ENCODE data around the gene KRTAP5-10.

KRTAP5-10 gene

GRCh38 chr11:71555508-71555907 is 9.9 kb upstream of the KRTAP5-10 start:
- TF ChIP-seq CTCF (IDR thresholded peaks at IDR 0.05; ENCODE audit: low read depth, low read length, missing control alignments) = no peak
- no peak overlapping the region for H3K4me3 ChIP-seq (replicated peaks; ENCODE audit: low read depth, low read length)
- no peak for DNase-seq (ENCODE audit: extremely low read depth, low read depth)

- no peak for DNase-seq (ENCODE audit: extremely low read depth, low read depth)
- no peak overlapping the region for H3K4me3 ChIP-seq (replicated peaks; ENCODE audit: low read depth, low read length)
- no peak for TF ChIP-seq CTCF (IDR thresholded peaks at IDR 0.05; ENCODE audit: low read depth, low read length, missing control alignments)
Measured at GRCh38 chr11:71556018-71556417, 9.3 kb upstream of the KRTAP5-10 start.

- no peak for TF ChIP-seq CTCF (IDR thresholded peaks at IDR 0.05; ENCODE audit: low read depth, low read length, missing control alignments)
- H3K4me3 ChIP-seq (replicated peaks; ENCODE audit: low read depth, low read length) = no peak overlapping the region
- no peak for DNase-seq (ENCODE audit: extremely low read depth, low read depth)
Measured at GRCh38 chr11:71557257-71557656, 8.1 kb upstream of the KRTAP5-10 start.

GRCh38 chr11:71558996-71559395 is 6.4 kb upstream of the KRTAP5-10 start:
- H3K4me3 ChIP-seq (replicated peaks; ENCODE audit: low read depth, low read length) = no peak overlapping the region
- DNase-seq (ENCODE audit: extremely low read depth, low read depth) = no peak
- no peak for TF ChIP-seq CTCF (IDR thresholded peaks at IDR 0.05; ENCODE audit: low read depth, low read length, missing control alignments)

GRCh38 chr11:71562120-71562519 is 3.2 kb upstream of the KRTAP5-10 start:
- no peak for DNase-seq (ENCODE audit: extremely low read depth, low read depth)
- H3K4me3 ChIP-seq (replicated peaks; ENCODE audit: low read depth, low read length) = no peak overlapping the region
- TF ChIP-seq CTCF (IDR thresholded peaks at IDR 0.05; ENCODE audit: low read depth, low read length, missing control alignments) = no peak

- no peak for DNase-seq (ENCODE audit: extremely low read depth, low read depth)
- H3K4me3 ChIP-seq (replicated peaks; ENCODE audit: low read depth, low read length) = no peak overlapping the region
- TF ChIP-seq CTCF (IDR thresholded peaks at IDR 0.05; ENCODE audit: low read depth, low read length, missing control alignments) = peak; percentile 38
Measured at GRCh38 chr11:71563406-71563805, 2.0 kb upstream of the KRTAP5-10 start.

GRCh38 chr11:71564430-71564829 is 933 bp upstream of the KRTAP5-10 start:
- no peak overlapping the region for H3K4me3 ChIP-seq (replicated peaks; ENCODE audit: low read depth, low read length)
- DNase-seq (ENCODE audit: extremely low read depth, low read depth) = no peak
- TF ChIP-seq CTCF (IDR thresholded peaks at IDR 0.05; ENCODE audit: low read depth, low read length, missing control alignments) = no peak

Data from HFF-Myc (cell line).